Activated CD4-positive, alpha-beta T cell treated with anti-CD3 and anti-CD28 coated beads for 36 hours (primary cell): ENCODE results near the gene URI1. TPM values are rescaled to one million over a fixed set of nuclear protein-coding genes. Genes with fewer than 3 reads are reported as not detected.

Experiments
- ATAC-seq: fragments of 200-7000 bp; cut with Tn5 transposase; one replicate; pipeline ENCODE4 v1.10.0; 2021; ENCODE audit warnings: mild to moderate bottlenecking, moderate library complexity
- CTCF ChIA-PET: fragments of 350-600 bp; sonication (Branson Sonifier 250); formaldehyde crosslinking; loops from one replicate; lab custom pipeline; 2021; ENCODE audit warnings: antibody characterized with exemption; lab: Charles Lee
- POLR2A ChIA-PET: fragments of 350-600 bp; sonication (Branson Sonifier 250); formaldehyde crosslinking; loops from one replicate; lab custom pipeline; 2021; ENCODE audit warnings: antibody characterized with exemption, inconsistent platforms; lab: Charles Lee
- DNase-seq: peaks from one replicate; pipeline ENCODE4 v3.0.0-alpha.2; 2020
- H3K27ac Mint-ChIP-seq: one replicate; pipeline ENCODE4 v1.8.0; 2021; ENCODE audit warnings: mixed read lengths
- H3K27me3 Mint-ChIP-seq: one replicate; pipeline ENCODE4 v1.8.0; 2021; ENCODE audit warnings: mixed read lengths
- H3K36me3 Mint-ChIP-seq: one replicate; pipeline ENCODE4 v1.8.0; 2021; ENCODE audit warnings: low read depth, mixed read lengths
- H3K4me1 Mint-ChIP-seq: one replicate; pipeline ENCODE4 v1.8.0; 2021; ENCODE audit warnings: mixed read lengths
- H3K4me3 Mint-ChIP-seq: one replicate; pipeline ENCODE4 v1.8.0; 2021; ENCODE audit warnings: mild to moderate bottlenecking, moderate library complexity, mixed read lengths
- H3K9me3 Mint-ChIP-seq: one replicate; pipeline ENCODE4 v1.8.0; 2021; ENCODE audit warnings: low read depth, mixed read lengths
- intact Hi-C, 2 experiments: fragments of 100-400 bp; cut with DNase I in 1 of 2; cut with micrococcal nuclease in 1 of 2; formaldehyde crosslinking; loops; one replicate each; pipeline versions ENCODE4 v1.14.2 to v1.15.1; 2022 to 2024; cut with DNase I, micrococcal nuclease
- total RNA-seq, 2 experiments: library from RNA; stranded (reverse); gene quantifications; one replicate each; pipeline ENCODE4 v1.2.3, GENCODE V29; 2021

Gene URI1
- total RNA-seq, 2 experiments from 2014 or later = 61.3 to 69.7 TPM

GRCh38 chr19:29971002-29971401, 29.0 kb downstream of the URI1 start:
- Mint-ChIP-seq H3K27ac (no peak overlapping the region), H3K9me3 (peaks cover 2% of the 10 kb centered on the region), H3K4me3 (no peak overlapping the region), H3K27me3 (no peaks in the 10 kb centered on the region), H3K36me3 (peaks cover 5% of the 10 kb centered on the region), H3K4me1 (peaks cover 66% of the 10 kb centered on the region)
- no peak for ATAC-seq
- DNase-seq = no peak
- intact Hi-C loops = no loop called here
- ChIA-PET CTCF (interaction anchor here (0.6 to 0.9 kb wide), 3 partner anchors 9 to 97 kb away, joined by 3 to 4 read pairs (median 3); no protein-coding TSS in a partner anchor), POLR2A (interaction anchor here (0.6 kb wide), 1 partner anchor 350 kb away, joined by 7 read pairs; no protein-coding TSS in a partner anchor)

GRCh38 chr19:29971648-29972047, 29.6 kb downstream of the URI1 start:
- H3K36me3 Mint-ChIP-seq = peaks cover 5% of the 10 kb centered on the region
- ChIA-PET CTCF (interaction anchor here (0.6 to 0.7 kb wide), 2 partner anchors 9 to 44 kb away, joined by 3 to 4 read pairs; no protein-coding TSS in a partner anchor), POLR2A (interaction anchor here (0.6 to 0.7 kb wide), 2 partner anchors 30 to 351 kb away, joined by 4 to 7 read pairs; no protein-coding TSS in a partner anchor)
- no peak for DNase-seq
- H3K27ac Mint-ChIP-seq = no peak overlapping the region
- peaks cover 2% of the 10 kb centered on the region for H3K9me3 Mint-ChIP-seq
- no peak for ATAC-seq
- intact Hi-C loops = no loop called here
- H3K27me3 Mint-ChIP-seq = no peaks in the 10 kb centered on the region
- peaks cover 66% of the 10 kb centered on the region for H3K4me1 Mint-ChIP-seq
- H3K4me3 Mint-ChIP-seq = no peak overlapping the region

- no peaks in the 10 kb centered on the region for H3K27me3 Mint-ChIP-seq
- H3K4me1 Mint-ChIP-seq = peaks cover 58% of the 10 kb centered on the region
- intact Hi-C loops = loop anchor here in 1 of 2 experiments (5.0 kb wide), 1 partner anchor 32 kb away; the partner anchor contains the start of gene URI1
Observed at GRCh38 chr19:29974701-29975100, 32.7 kb downstream of the URI1 start.

GRCh38 chr19:29976151-29976943, 34.3 kb downstream of the URI1 start:
- DNase-seq (no peak), ATAC-seq (no peak)
- ChIA-PET CTCF (interaction anchor here (0.6 to 1.3 kb wide), 3 partner anchors 10 to 179 kb away, joined by 3 to 7 read pairs (median 3); no protein-coding TSS in a partner anchor), POLR2A (no interaction called here)
- Mint-ChIP-seq H3K27me3 (no peaks in the 10 kb centered on the region), H3K4me1 (peaks cover 56% of the 10 kb centered on the region), H3K27ac (no peak overlapping the region), H3K9me3 (peaks cover 2% of the 10 kb centered on the region), H3K36me3 (peaks cover 5% of the 10 kb centered on the region), H3K4me3 (no peak overlapping the region)
- intact Hi-C loops = loop anchor here in 1 of 2 experiments (5.0 kb wide), 1 partner anchor 34 kb away; the partner anchor contains the start of gene URI1

More at GRCh38 chr19:29974701-29975100, 32.7 kb downstream of the URI1 start:
- DNase-seq (no peak), ATAC-seq (no peak)
- ChIA-PET CTCF (interaction anchor here (0.7 kb wide), 1 partner anchor 42 kb away, joined by 3 read pairs; no protein-coding TSS in a partner anchor), POLR2A (no interaction called here)
- Mint-ChIP-seq H3K4me3 (no peak overlapping the region), H3K27ac (no peak overlapping the region), H3K9me3 (peaks cover 2% of the 10 kb centered on the region), H3K36me3 (peaks cover 5% of the 10 kb centered on the region)

GRCh38 chr19:29978080-29978479, 36.0 kb downstream of the URI1 start:
- no peaks in the 10 kb centered on the region for H3K27me3 Mint-ChIP-seq
- H3K4me3 Mint-ChIP-seq = no peak overlapping the region
- peaks cover 2% of the 10 kb centered on the region for H3K9me3 Mint-ChIP-seq
- DNase-seq (no peak), ATAC-seq (peak; percentile 42)
- ChIA-PET CTCF (interaction anchor here (0.8 to 1.4 kb wide), 4 partner anchors 12 to 60 kb away, joined by 3 to 9 read pairs (median 3); no protein-coding TSS in a partner anchor), POLR2A (interaction anchor here (0.5 to 1.0 kb wide), 3 partner anchors 37 to 1507 kb away, joined by 3 to 4 read pairs (median 3); partner anchors contain the start of gene URI1)
- intact Hi-C loops = loop anchor here in 1 of 2 experiments (5.0 kb wide), 1 partner anchor 36 kb away; the partner anchor contains the start of gene URI1
- H3K4me1 Mint-ChIP-seq = peaks cover 57% of the 10 kb centered on the region
- peaks cover 5% of the 10 kb centered on the region for H3K36me3 Mint-ChIP-seq
- H3K27ac Mint-ChIP-seq = peak overlapping the region; percentile 37

GRCh38 chr19:29983568-29983967, 41.5 kb downstream of the URI1 start:
- ATAC-seq (peak; percentile 42), DNase-seq (no peak)
- intact Hi-C loops = no loop called here
- peaks cover 19% of the 10 kb centered on the region for H3K36me3 Mint-ChIP-seq
- ChIA-PET CTCF (interaction anchor here (1.0 to 1.9 kb wide), 2 partner anchors 10 to 18 kb away, joined by 3 to 4 read pairs; no protein-coding TSS in a partner anchor), POLR2A (interaction anchor here (0.6 to 0.7 kb wide), 2 partner anchors 43 to 110 kb away, joined by 3 read pairs; no protein-coding TSS in a partner anchor)
- no peaks in the 10 kb centered on the region for H3K9me3 Mint-ChIP-seq
- no peak overlapping the region for H3K27ac Mint-ChIP-seq
- H3K27me3 Mint-ChIP-seq = no peaks in the 10 kb centered on the region
- H3K4me1 Mint-ChIP-seq = peaks cover 25% of the 10 kb centered on the region
- H3K4me3 Mint-ChIP-seq = no peak overlapping the region

- no peak for DNase-seq
- Mint-ChIP-seq H3K9me3 (no peaks in the 10 kb centered on the region), H3K27me3 (no peaks in the 10 kb centered on the region), H3K27ac (no peak overlapping the region), H3K4me3 (no peak overlapping the region), H3K36me3 (peaks cover 29% of the 10 kb centered on the region), H3K4me1 (peaks cover 21% of the 10 kb centered on the region)
- intact Hi-C loops = no loop called here
- ChIA-PET CTCF (interaction anchor here (0.6 to 1.9 kb wide), 3 partner anchors 11 to 255 kb away, joined by 3 to 6 read pairs (median 4); no protein-coding TSS in a partner anchor), POLR2A (no interaction called here)
- ATAC-seq = no peak
Observed at GRCh38 chr19:29985196-29985595, 43.2 kb downstream of the URI1 start.

GRCh38 chr19:29988351-29988750, 46.3 kb downstream of the URI1 start:
- H3K27ac Mint-ChIP-seq = no peak overlapping the region
- CTCF ChIA-PET = interaction anchor here (1.1 kb wide), 1 partner anchor 10 kb away, joined by 3 read pairs; no protein-coding TSS in a partner anchor
- no peak for ATAC-seq

GRCh38 chr19:29992233-29992867, 50.3 kb downstream of the URI1 start:
- no peak for ATAC-seq

More at GRCh38 chr19:29988351-29988750, 46.3 kb downstream of the URI1 start:
- intact Hi-C loops = no loop called here
- POLR2A ChIA-PET = no interaction called here
- H3K27me3 Mint-ChIP-seq = no peaks in the 10 kb centered on the region
- DNase-seq = no peak
- H3K9me3 Mint-ChIP-seq = peaks cover 15% of the 10 kb centered on the region
- peaks cover 57% of the 10 kb centered on the region for H3K36me3 Mint-ChIP-seq
- H3K4me3 Mint-ChIP-seq = no peak overlapping the region
- H3K4me1 Mint-ChIP-seq = peaks cover 6% of the 10 kb centered on the region

GRCh38 chr19:29999490-29999889, 57.5 kb downstream of the URI1 start:
- no peaks in the 10 kb centered on the region for H3K27me3 Mint-ChIP-seq
- H3K36me3 Mint-ChIP-seq = peaks cover 67% of the 10 kb centered on the region
- H3K27ac Mint-ChIP-seq = no peak overlapping the region
- ChIA-PET POLR2A (no interaction called here), CTCF (interaction anchor here (0.7 to 1.6 kb wide), 2 partner anchors 11 to 31 kb away, joined by 3 to 8 read pairs; no protein-coding TSS in a partner anchor)
- no peak overlapping the region for H3K4me3 Mint-ChIP-seq
- H3K9me3 Mint-ChIP-seq = peaks cover 8% of the 10 kb centered on the region
- DNase-seq (no peak), ATAC-seq (no peak)
- intact Hi-C loops = no loop called here
- H3K4me1 Mint-ChIP-seq = peaks cover 55% of the 10 kb centered on the region

More at GRCh38 chr19:29992233-29992867, 50.3 kb downstream of the URI1 start:
- Mint-ChIP-seq H3K4me1 (peaks cover 22% of the 10 kb centered on the region), H3K36me3 (peaks cover 78% of the 10 kb centered on the region), H3K27ac (no peak overlapping the region), H3K4me3 (no peak overlapping the region), H3K9me3 (peaks cover 15% of the 10 kb centered on the region), H3K27me3 (no peaks in the 10 kb centered on the region)
- intact Hi-C loops = no loop called here
- ChIA-PET CTCF (interaction anchor here (1.4 kb wide), 1 partner anchor 14 kb away, joined by 3 read pairs; no protein-coding TSS in a partner anchor), POLR2A (no interaction called here)
- DNase-seq = no peak
